Measurements from ENCODE around the gene SLC13A4.

The SLC13A4 gene

GRCh38 chr7:135772639-135773222 is 44.7 kb upstream of the SLC13A4 start:
- no peak overlapping the region for H2AK5ac ChIP-seq (ENCODE audit: low read length)

GRCh38 chr7:135771961-135772638 is 44.1 kb upstream of the SLC13A4 start:
- DNase-seq: peak; percentile 46
- no peak overlapping the region for H3K23ac ChIP-seq (ENCODE audit: low read length)
- H3K27ac ChIP-seq (ENCODE audit: low read depth, low read length): no peak overlapping the region
- H3K4me2 ChIP-seq (ENCODE audit: low read length): no peak overlapping the region
- no peak overlapping the region for H2BK120ac ChIP-seq (ENCODE audit: low read depth, low read length)
- H2AK5ac ChIP-seq (ENCODE audit: low read length): no peak overlapping the region
- no peak overlapping the region for H2BK5ac ChIP-seq (ENCODE audit: low read length)
- WGBS (ENCODE audit: extremely low coverage, insufficient coverage, low lambda C conversion rate): no CpG with 5 or more reads among the region's 4 CpGs
- peaks cover 3% of the 10 kb centered on the region for H3K4me1 ChIP-seq (ENCODE audit: control insufficient read depth, low read depth, low read length)
- H3K18ac ChIP-seq (ENCODE audit: low read length): no peak overlapping the region
- H3K56ac ChIP-seq (ENCODE audit: low read length): peak overlapping the region; percentile 34
- H2BK15ac ChIP-seq (replicated peaks; ENCODE audit: low read depth): no peak overlapping the region
- H4K8ac ChIP-seq (ENCODE audit: low read depth, low read length): no peak overlapping the region
- no peaks in the 10 kb centered on the region for H3K79me1 ChIP-seq (ENCODE audit: low read length)
- H3K4me3 ChIP-seq (ENCODE audit: low read length): no peak overlapping the region
- H3K27me3 ChIP-seq (ENCODE audit: insufficient read depth, low read length, poor library complexity): peaks cover 1% of the 10 kb centered on the region
- H3K9ac ChIP-seq (ENCODE audit: low read length): no peak overlapping the region
- no peaks in the 10 kb centered on the region for H3K79me2 ChIP-seq (ENCODE audit: control insufficient read depth, insufficient read depth, low read length)
- no peaks in the 10 kb centered on the region for H3K36me3 ChIP-seq (ENCODE audit: control insufficient read depth, insufficient read depth, low read length)
- peak overlapping the region; percentile 6 for H3K4ac ChIP-seq (ENCODE audit: low read depth, low read length)
- no peak overlapping the region for H4K5ac ChIP-seq (ENCODE audit: low read length)

More at GRCh38 chr7:135772639-135773222, 44.7 kb upstream of the SLC13A4 start:
- Histone ChIP-seq H2BK5ac (ENCODE audit: low read length) (no peak overlapping the region), H3K27ac (ENCODE audit: low read depth, low read length) (no peak overlapping the region), H3K4ac (ENCODE audit: low read depth, low read length) (no peak overlapping the region), H3K4me3 (ENCODE audit: low read length) (no peak overlapping the region), H3K36me3 (ENCODE audit: control insufficient read depth, insufficient read depth, low read length) (no peaks in the 10 kb centered on the region), H3K79me1 (ENCODE audit: low read length) (no peaks in the 10 kb centered on the region), H4K8ac (ENCODE audit: low read depth, low read length) (no peak overlapping the region), H3K9ac (ENCODE audit: low read length) (no peak overlapping the region), H3K23ac (ENCODE audit: low read length) (no peak overlapping the region), H3K79me2 (ENCODE audit: control insufficient read depth, insufficient read depth, low read length) (no peaks in the 10 kb centered on the region), H2BK15ac (replicated peaks; ENCODE audit: low read depth) (no peak overlapping the region), H3K27me3 (ENCODE audit: insufficient read depth, low read length, poor library complexity) (peaks cover 1% of the 10 kb centered on the region), H3K18ac (ENCODE audit: low read length) (no peak overlapping the region), H4K5ac (ENCODE audit: low read length) (no peak overlapping the region), H3K4me1 (ENCODE audit: control insufficient read depth, low read depth, low read length) (peaks cover 3% of the 10 kb centered on the region), H2BK120ac (ENCODE audit: low read depth, low read length) (no peak overlapping the region), H3K4me2 (ENCODE audit: low read length) (no peak overlapping the region), H3K56ac (ENCODE audit: low read length) (peak overlapping the region; percentile 34)
- DNase-seq: peak; percentile 35
- no CpG with 5 or more reads among the region's 8 CpGs for WGBS (ENCODE audit: extremely low coverage, insufficient coverage, low lambda C conversion rate)

- WGBS (ENCODE audit: extremely low coverage, insufficient coverage, low lambda C conversion rate): no CpG with 5 or more reads among the region's 1 CpG
- H3K23ac ChIP-seq (ENCODE audit: low read length): no peak overlapping the region
Measured at GRCh38 chr7:135771051-135771450, 43.1 kb upstream of the SLC13A4 start.

GRCh38 chr7:135770139-135770710 is 42.2 kb upstream of the SLC13A4 start:
- no peak overlapping the region for H3K56ac ChIP-seq (ENCODE audit: low read length)
- peaks cover 1% of the 10 kb centered on the region for H3K27me3 ChIP-seq (ENCODE audit: insufficient read depth, low read length, poor library complexity)
- no peak overlapping the region for H2BK15ac ChIP-seq (replicated peaks; ENCODE audit: low read depth)
- H3K36me3 ChIP-seq (ENCODE audit: control insufficient read depth, insufficient read depth, low read length): no peaks in the 10 kb centered on the region
- H3K79me2 ChIP-seq (ENCODE audit: control insufficient read depth, insufficient read depth, low read length): no peaks in the 10 kb centered on the region
- no peak overlapping the region for H4K8ac ChIP-seq (ENCODE audit: low read depth, low read length)
- H3K4me3 ChIP-seq (ENCODE audit: low read length): no peak overlapping the region
- no peak overlapping the region for H2BK120ac ChIP-seq (ENCODE audit: low read depth, low read length)
- H3K27ac ChIP-seq (ENCODE audit: low read depth, low read length): no peak overlapping the region
- no CpG with 5 or more reads among the region's 6 CpGs for WGBS (ENCODE audit: extremely low coverage, insufficient coverage, low lambda C conversion rate)
- H3K23ac ChIP-seq (ENCODE audit: low read length): no peak overlapping the region
- H3K9ac ChIP-seq (ENCODE audit: low read length): no peak overlapping the region
- no peak for DNase-seq
- no peaks in the 10 kb centered on the region for H3K79me1 ChIP-seq (ENCODE audit: low read length)
- H2AK5ac ChIP-seq (ENCODE audit: low read length): no peak overlapping the region
- no peak overlapping the region for H2BK5ac ChIP-seq (ENCODE audit: low read length)
- no peak overlapping the region for H3K18ac ChIP-seq (ENCODE audit: low read length)
- H4K5ac ChIP-seq (ENCODE audit: low read length): no peak overlapping the region
- H3K4me2 ChIP-seq (ENCODE audit: low read length): no peak overlapping the region
- H3K4me1 ChIP-seq (ENCODE audit: control insufficient read depth, low read depth, low read length): peaks cover 3% of the 10 kb centered on the region
- no peak overlapping the region for H3K4ac ChIP-seq (ENCODE audit: low read depth, low read length)

More at GRCh38 chr7:135771051-135771450, 43.1 kb upstream of the SLC13A4 start:
- Histone ChIP-seq H3K18ac (ENCODE audit: low read length) (no peak overlapping the region), H2BK120ac (ENCODE audit: low read depth, low read length) (no peak overlapping the region), H3K4ac (ENCODE audit: low read depth, low read length) (no peak overlapping the region), H4K8ac (ENCODE audit: low read depth, low read length) (no peak overlapping the region), H3K27ac (ENCODE audit: low read depth, low read length) (no peak overlapping the region), H2BK5ac (ENCODE audit: low read length) (no peak overlapping the region), H2AK5ac (ENCODE audit: low read length) (no peak overlapping the region), H2BK15ac (replicated peaks; ENCODE audit: low read depth) (no peak overlapping the region), H3K27me3 (ENCODE audit: insufficient read depth, low read length, poor library complexity) (peaks cover 1% of the 10 kb centered on the region), H3K4me1 (ENCODE audit: control insufficient read depth, low read depth, low read length) (peaks cover 3% of the 10 kb centered on the region), H3K36me3 (ENCODE audit: control insufficient read depth, insufficient read depth, low read length) (no peaks in the 10 kb centered on the region), H3K79me2 (ENCODE audit: control insufficient read depth, insufficient read depth, low read length) (no peaks in the 10 kb centered on the region), H3K56ac (ENCODE audit: low read length) (no peak overlapping the region), H3K4me2 (ENCODE audit: low read length) (no peak overlapping the region), H3K79me1 (ENCODE audit: low read length) (no peaks in the 10 kb centered on the region), H3K4me3 (ENCODE audit: low read length) (no peak overlapping the region), H3K9ac (ENCODE audit: low read length) (no peak overlapping the region), H4K5ac (ENCODE audit: low read length) (no peak overlapping the region)
- no peak for DNase-seq

GRCh38 chr7:135769005-135769802 is 41.2 kb upstream of the SLC13A4 start:
- no peak overlapping the region for H4K5ac ChIP-seq (ENCODE audit: low read length)
- H4K8ac ChIP-seq (ENCODE audit: low read depth, low read length): no peak overlapping the region
- peaks cover 1% of the 10 kb centered on the region for H3K27me3 ChIP-seq (ENCODE audit: insufficient read depth, low read length, poor library complexity)
- no peak overlapping the region for H2BK120ac ChIP-seq (ENCODE audit: low read depth, low read length)
- no peak for DNase-seq
- H3K4me2 ChIP-seq (ENCODE audit: low read length): no peak overlapping the region
- peaks cover 3% of the 10 kb centered on the region for H3K4me1 ChIP-seq (ENCODE audit: control insufficient read depth, low read depth, low read length)
- no peak overlapping the region for H3K9ac ChIP-seq (ENCODE audit: low read length)
- H2BK5ac ChIP-seq (ENCODE audit: low read length): no peak overlapping the region
- H3K56ac ChIP-seq (ENCODE audit: low read length): no peak overlapping the region
- WGBS (ENCODE audit: extremely low coverage, insufficient coverage, low lambda C conversion rate): no CpG with 5 or more reads among the region's 7 CpGs
- no peak overlapping the region for H3K27ac ChIP-seq (ENCODE audit: low read depth, low read length)
- H3K4me3 ChIP-seq (ENCODE audit: low read length): no peak overlapping the region
- no peak overlapping the region for H3K23ac ChIP-seq (ENCODE audit: low read length)
- no peak overlapping the region for H3K4ac ChIP-seq (ENCODE audit: low read depth, low read length)
- H3K79me1 ChIP-seq (ENCODE audit: low read length): no peaks in the 10 kb centered on the region
- no peaks in the 10 kb centered on the region for H3K36me3 ChIP-seq (ENCODE audit: control insufficient read depth, insufficient read depth, low read length)
- no peak overlapping the region for H2AK5ac ChIP-seq (ENCODE audit: low read length)
- H3K18ac ChIP-seq (ENCODE audit: low read length): no peak overlapping the region
- no peak overlapping the region for H2BK15ac ChIP-seq (replicated peaks; ENCODE audit: low read depth)
- H3K79me2 ChIP-seq (ENCODE audit: control insufficient read depth, insufficient read depth, low read length): no peaks in the 10 kb centered on the region

All from mesendoderm (in vitro differentiated cells).